Activated CD8-positive, alpha-beta memory T cell treated with anti-CD3 and anti-CD28 coated beads, Interleukin-2, amount 50 U/mL, for 4 hours (primary cell): ENCODE data around the gene PDZD2.
"Not testable (repeated sequence)": the region's sequence is repeated elsewhere in the genome, so short reads cannot be mapped to it uniquely, and the experiment has no call there.

Experiments used
- DNase-seq: peaks from one replicate; pipeline ENCODE4 v3.0.0-alpha.2; 2020

PDZD2 gene

GRCh38 chr5:32118922-32119321 lies 480.0 kb downstream of the PDZD2 start:
- not testable (repeated sequence) for DNase-seq

- no peak for DNase-seq
Observed at GRCh38 chr5:32123058-32123805, 484.3 kb downstream of the PDZD2 start.

DNA sequence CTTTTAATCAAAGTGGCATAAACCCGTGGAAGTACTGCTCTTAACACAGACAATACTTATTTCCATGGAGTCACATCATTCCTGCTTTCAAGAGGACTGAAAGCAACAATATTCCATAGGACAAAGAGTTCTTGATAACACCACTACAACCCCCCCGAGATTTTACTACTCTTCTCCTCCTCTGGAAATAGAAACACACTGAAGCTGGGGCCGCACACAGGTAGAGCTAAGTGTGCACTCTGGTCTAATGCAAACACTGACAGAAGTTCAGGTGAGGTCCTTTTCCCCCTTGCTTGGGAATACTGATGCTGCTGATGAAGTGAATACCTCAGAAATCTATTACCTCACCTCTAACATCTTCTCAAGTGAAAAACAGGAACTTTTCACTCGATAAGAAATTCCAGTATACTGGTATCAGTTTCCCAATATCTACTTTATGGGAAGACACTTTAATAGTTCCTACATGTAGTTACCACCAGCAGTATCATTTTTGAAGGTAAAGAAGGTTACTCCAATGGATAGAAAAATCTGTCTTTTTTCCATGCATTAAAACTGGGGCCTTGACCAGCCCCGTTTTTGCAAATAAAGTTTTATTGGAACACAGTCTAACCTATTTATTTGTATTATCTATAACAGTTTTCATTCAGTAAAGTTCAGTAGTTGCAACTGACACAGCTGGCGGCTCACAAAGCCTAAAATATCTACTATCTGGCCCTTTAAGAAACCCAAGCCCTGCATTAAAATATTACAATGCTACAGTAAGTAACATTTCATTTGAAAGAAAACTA lies 485.2 kb downstream of the PDZD2 start:
- no peak for DNase-seq

- no peak for DNase-seq
Observed at GRCh38 chr5:32126691-32127090, 487.8 kb downstream of the PDZD2 start.

- DNase-seq = no peak
Observed at GRCh38 chr5:32127711-32128110, 488.8 kb downstream of the PDZD2 start.

- no peak for DNase-seq
Observed at GRCh38 chr5:32129074-32129598, 490.2 kb downstream of the PDZD2 start.

DNA sequence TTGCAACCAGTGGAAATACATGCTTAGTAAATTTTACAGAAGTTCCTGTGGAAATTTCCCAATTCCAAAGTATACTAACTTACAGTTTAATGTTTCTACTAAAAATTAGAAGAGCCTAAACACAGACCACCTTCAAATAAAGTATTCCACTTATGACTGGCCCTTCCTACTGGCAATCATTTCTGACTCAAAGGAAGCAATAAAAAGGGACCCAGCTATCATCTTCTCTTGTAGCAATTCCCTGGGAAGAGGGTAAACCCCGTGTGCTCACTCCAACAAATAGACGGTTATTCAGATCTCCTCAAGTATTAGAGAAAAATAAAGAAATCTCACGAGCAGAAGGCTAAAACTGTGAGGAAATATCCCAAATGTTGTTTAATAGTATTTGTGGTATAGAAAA lies 491.9 kb downstream of the PDZD2 start:
- no peak for DNase-seq

DNA sequence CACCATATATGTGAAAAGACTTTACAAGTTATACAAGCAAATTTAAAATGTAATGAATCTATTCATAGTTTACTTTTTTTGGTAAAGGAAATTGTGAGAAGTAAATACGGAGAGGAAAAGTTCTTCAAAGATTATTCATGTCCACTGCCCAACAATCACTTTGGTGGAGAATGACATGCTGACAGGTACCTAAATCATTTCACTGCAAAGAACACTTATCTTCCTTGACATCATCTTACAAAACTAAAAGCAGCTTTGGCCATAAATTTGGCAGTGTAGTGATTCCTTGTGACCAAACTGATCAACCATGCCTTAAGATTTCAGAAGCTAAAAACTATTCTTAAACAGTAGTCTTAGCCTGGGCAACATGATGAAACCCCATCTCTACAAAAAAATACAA lies 492.7 kb downstream of the PDZD2 start:
- no peak for DNase-seq

GRCh38 chr5:32132757-32133156 lies 493.8 kb downstream of the PDZD2 start:
- no peak for DNase-seq

- DNase-seq = no peak
Observed at GRCh38 chr5:32135086-32135485, 496.2 kb downstream of the PDZD2 start.

DNA sequence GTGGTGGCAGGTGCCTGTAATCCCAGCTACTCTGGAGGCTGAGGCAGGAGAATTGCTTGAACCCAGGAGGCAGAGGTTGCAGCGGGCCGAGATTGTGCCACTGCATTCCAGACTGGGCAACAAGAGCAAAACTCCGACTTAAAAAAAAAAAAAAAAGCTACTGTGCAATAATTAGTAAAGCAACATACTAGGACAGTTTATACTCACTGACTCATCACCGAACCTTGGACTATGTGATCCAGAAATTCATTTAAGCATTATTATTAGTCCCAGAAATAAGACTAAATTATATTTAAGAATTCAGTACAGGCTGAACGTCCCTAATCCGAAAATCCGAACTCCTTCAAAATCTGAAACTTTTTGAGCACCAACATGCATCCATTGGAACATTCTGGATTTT lies 497.4 kb downstream of the PDZD2 start:
- DNase-seq = no peak

- peak; percentile 56 for DNase-seq
Observed at GRCh38 chr5:32138839-32139493, 500.0 kb downstream of the PDZD2 start.

DNA sequence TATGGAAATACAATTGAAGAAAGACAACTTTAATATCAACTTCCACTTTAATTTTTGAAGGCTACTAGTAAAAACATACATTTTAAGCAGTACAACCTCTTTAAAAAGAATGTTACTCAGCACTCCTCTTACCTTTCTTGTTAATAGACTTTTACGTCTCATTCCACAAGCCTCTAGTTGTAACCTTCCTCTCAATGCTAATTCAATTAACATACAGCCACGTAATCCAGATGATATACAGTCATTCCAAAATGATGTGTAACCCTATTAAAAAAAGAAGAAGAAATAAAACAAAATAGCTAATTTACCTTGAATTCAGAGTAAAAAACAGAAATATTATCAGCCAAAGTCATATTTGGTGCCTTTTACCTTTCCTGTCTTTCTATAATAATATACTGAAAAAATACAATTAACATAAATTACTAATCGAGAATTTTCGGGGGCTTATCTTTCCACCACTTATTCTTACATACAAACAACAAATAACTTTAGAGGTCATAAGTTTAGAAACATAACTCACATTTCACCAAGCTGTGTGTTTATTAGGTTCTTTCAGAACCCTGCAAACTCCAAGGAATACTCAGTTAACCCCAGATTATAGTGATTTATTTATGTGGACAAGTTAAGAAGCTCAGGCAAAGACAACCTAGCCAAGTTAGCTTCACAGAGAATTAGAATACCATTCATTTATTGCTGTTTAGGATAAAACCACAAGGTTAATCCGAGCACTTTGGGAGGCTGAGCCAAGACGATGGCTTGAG lies 504.9 kb downstream of the PDZD2 start:
- DNase-seq = no peak

DNA sequence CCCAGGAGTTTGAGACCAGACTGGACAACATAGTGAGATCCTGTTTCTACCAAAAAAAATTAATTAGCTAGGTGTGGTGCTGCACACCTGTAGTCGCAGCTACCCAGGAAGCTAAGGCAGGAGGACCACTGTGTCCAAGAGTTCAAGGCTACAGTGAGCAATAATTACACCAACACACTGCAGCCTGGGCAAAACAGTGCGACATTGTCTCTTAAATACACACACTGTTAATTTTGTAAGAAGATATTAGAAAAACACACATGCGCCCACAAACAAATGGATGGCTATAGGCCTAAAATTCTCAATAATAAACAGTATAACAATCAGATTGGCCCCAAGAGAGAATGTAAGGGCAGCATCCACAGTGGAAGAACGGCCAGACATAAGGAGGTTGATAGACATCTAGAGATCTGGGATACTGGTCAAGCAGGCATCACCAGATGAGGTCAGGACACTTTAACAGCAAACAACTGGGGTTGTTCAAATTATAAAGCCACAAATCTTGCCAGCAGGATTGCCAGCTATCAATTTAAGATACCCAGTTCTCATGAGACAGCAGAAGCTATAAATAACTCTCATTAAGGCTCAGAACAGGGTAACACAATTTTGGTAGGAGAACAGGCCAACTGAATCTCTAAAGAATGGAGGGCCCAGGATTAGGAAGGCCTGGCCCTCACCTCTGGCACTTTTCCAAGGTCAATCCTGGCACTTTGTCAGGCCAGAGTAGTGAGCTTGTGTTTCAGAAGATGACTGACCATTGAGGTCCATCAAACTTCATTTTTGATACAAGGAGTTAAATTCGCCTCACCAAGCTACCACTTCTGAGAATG lies 505.7 kb downstream of the PDZD2 start:
- DNase-seq = no peak

DNA sequence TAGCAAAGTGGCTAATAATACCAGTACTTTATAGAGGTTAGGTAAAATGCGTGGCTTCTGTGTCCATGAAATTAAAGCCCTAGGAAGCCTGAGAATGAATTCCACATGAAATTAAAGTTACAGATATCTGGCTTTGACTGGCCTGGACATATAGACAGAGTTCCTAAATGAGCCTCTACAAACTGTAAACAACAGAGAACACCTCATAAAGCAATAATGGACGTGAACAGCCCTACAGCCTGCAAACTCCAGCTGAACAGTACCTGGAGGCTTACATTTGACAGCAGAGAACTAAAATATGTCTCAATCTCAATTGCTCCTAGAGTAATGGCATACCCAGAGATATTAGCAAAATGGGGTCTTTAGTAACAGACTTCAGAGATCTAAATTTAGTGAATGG lies 506.4 kb downstream of the PDZD2 start:
- no peak for DNase-seq

DNA sequence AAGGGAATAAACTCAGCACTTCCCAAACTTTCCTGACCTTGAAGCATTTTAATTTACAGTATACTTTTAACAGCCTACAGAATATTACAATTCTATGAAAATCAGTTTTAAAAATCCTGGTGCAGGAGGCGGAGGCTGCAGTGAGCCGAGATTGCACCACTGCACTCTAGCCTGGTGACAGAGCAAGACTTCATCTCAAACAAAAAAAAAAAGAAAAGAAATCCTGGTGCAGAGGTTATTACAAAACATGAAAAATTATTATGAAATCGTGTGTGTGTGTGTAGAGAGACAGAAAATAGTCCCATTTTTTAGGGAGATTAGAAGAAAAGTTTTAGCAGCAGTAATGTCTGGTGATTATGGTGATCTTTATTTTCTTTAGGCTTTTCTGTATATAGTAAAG lies 508.3 kb downstream of the PDZD2 start:
- DNase-seq = no peak

GRCh38 chr5:32147959-32148358 lies 509.0 kb downstream of the PDZD2 start:
- DNase-seq = no peak

DNA sequence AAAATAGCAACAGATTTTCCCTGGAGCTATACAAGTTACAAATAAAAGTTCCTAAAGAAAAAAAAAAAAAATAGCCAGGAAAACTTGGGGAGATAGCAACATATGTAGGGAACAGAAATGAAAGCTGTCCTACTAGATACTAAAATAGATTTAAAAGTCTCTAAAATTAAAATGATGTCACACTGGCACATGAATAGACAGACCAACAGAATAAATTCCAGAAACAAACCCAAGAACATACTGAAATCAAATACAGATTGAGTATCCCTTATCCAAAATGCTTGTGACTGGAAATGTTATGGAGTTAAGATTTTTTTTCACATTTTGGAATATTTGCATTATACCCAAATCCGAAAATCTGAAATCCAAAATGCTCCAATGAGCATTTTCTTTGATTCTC lies 511.4 kb downstream of the PDZD2 start:
- no peak for DNase-seq

DNA sequence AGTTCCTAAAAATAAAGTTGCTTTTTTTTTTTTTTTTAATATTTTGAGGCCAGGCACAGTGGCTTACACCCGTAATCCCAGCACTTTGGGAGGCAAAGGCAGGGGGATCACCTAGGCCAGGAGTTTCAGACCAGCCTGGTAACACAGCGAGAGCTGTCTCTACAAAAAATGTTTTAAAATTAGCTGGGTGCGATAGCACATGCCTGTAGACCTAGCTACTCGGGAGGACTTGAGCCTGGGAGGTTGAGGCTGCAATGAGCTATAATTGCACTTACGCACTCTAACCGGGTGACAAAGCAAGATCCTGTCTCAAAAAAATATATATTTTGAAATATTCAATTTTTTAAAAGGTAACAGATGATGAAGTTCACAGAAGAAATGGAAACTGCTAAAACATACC lies 512.3 kb downstream of the PDZD2 start:
- DNase-seq = no peak

GRCh38 chr5:32153723-32154122 lies 514.8 kb downstream of the PDZD2 start:
- no peak for DNase-seq

- DNase-seq = no peak
Observed at GRCh38 chr5:32155211-32155610, 516.3 kb downstream of the PDZD2 start.

DNA sequence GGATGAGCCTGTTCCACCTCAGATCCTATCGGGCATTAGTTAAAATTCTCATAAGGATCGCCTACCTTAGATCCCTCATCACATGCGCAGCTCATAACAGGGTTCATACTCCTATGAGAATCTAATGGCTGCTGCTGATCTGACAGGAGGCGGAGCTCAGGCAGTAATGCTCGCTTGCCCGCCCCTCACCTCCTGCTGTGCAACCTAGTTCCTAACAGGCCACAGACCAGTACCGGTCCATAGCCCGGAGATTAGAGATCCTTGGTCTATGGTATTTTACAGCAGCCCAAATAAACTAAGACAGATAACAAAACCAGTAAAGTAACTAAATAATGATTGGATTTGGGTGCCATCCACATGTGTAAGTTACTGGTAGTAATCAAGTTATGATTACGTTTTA lies 517.7 kb downstream of the PDZD2 start:
- no peak for DNase-seq
